Neutrophil (primary cell): ENCODE data around the gene PIM1.

Experiments used
- H3K27ac ChIP-seq: fragments of 200-600 bp; sonication (generic); 2 replicates; pipeline ENCODE4 v1.5.1; 2016; ENCODE audit warnings: mild to moderate bottlenecking, moderate library complexity
- H3K27me3 ChIP-seq: fragments of 200-600 bp; sonication (generic); 2 replicates; pipeline ENCODE4 v1.6.0; 2016; ENCODE audit warnings: mild to moderate bottlenecking
- H3K36me3 ChIP-seq: fragments of 200-600 bp; sonication (generic); 2 replicates; pipeline ENCODE4 v1.5.1; 2017
- H3K4me1 ChIP-seq, 2 experiments: fragments of 200-600 bp in 1 of 2; sonication (generic) in 1 of 2; 1 replicate in 1 of 2; 2 replicates in 1 of 2; pipeline versions ENCODE4 v1.5.1 to v1.6.1; 2013 to 2016; ENCODE audit warnings: low read depth in 1 of 2, low read length in 1 of 2, mild to moderate bottlenecking in 1 of 2, moderate library complexity in 1 of 2; ENCODE audit not compliant: control insufficient read depth in 1 of 2, insufficient read depth in 1 of 2
- H3K4me3 ChIP-seq, 2 experiments: fragments of 200-600 bp in 1 of 2; sonication (generic) in 1 of 2; 1 replicate in 1 of 2; 2 replicates in 1 of 2; pipeline ENCODE4 v1.5.1; 2013 to 2016; ENCODE audit warnings: low read depth in 1 of 2, low read length in 1 of 2, mild to moderate bottlenecking in 1 of 2, moderate library complexity in 1 of 2
- H3K9me3 ChIP-seq: fragments of 200-600 bp; sonication (generic); 2 replicates; pipeline ENCODE4 v1.5.1; 2016
- CTCF ChIP-seq: fragments of 200-600 bp; sonication (generic); IDR thresholded peaks from 2 replicates; pipeline ENCODE4 v1.5.1; 2016; ENCODE audit warnings: antibody characterized with exemption

PIM1 gene

GRCh38 chr6:37202788-37203491, 33.0 kb downstream of the PIM1 start:
- no peak overlapping the region for H3K4me3 ChIP-seq
- no peaks in the 10 kb centered on the region for H3K27me3 ChIP-seq
- H3K36me3 ChIP-seq = no peaks in the 10 kb centered on the region
- no peak overlapping the region for H3K27ac ChIP-seq
- TF ChIP-seq CTCF = no peak
- no peaks in the 10 kb centered on the region for H3K9me3 ChIP-seq
- H3K4me1 ChIP-seq = peaks cover 15 to 19% of the 10 kb centered on the region in 2 experiments

- Histone ChIP-seq H3K9me3 (no peaks in the 10 kb centered on the region), H3K27ac (no peak overlapping the region), H3K36me3 (no peaks in the 10 kb centered on the region), H3K4me1 (peaks cover 19 to 24% of the 10 kb centered on the region in 2 experiments), H3K27me3 (no peaks in the 10 kb centered on the region), H3K4me3 (no peak overlapping the region)
- TF ChIP-seq CTCF = no peak
Observed at GRCh38 chr6:37204014-37204751, 34.2 kb downstream of the PIM1 start.

GRCh38 chr6:37205175-37205996, 35.4 kb downstream of the PIM1 start:
- Histone ChIP-seq H3K4me3 (no peak overlapping the region), H3K36me3 (no peaks in the 10 kb centered on the region), H3K27me3 (no peaks in the 10 kb centered on the region), H3K9me3 (no peaks in the 10 kb centered on the region), H3K27ac (no peak overlapping the region), H3K4me1 (peaks cover 21 to 29% of the 10 kb centered on the region in 2 experiments)
- no peak for TF ChIP-seq CTCF

GRCh38 chr6:37205997-37206340, 36.0 kb downstream of the PIM1 start:
- Histone ChIP-seq H3K4me1 (peaks cover 24 to 33% of the 10 kb centered on the region in 2 experiments), H3K9me3 (no peaks in the 10 kb centered on the region), H3K36me3 (no peaks in the 10 kb centered on the region), H3K27ac (no peak overlapping the region), H3K27me3 (no peaks in the 10 kb centered on the region), H3K4me3 (no peak overlapping the region)
- no peak for TF ChIP-seq CTCF

- no peaks in the 10 kb centered on the region for H3K9me3 ChIP-seq
- H3K36me3 ChIP-seq = no peaks in the 10 kb centered on the region
- peaks cover 24 to 33% of the 10 kb centered on the region in 2 experiments for H3K4me1 ChIP-seq
- TF ChIP-seq CTCF = no peak
- H3K27ac ChIP-seq = no peak overlapping the region
- H3K4me3 ChIP-seq = no peak overlapping the region
- no peaks in the 10 kb centered on the region for H3K27me3 ChIP-seq
Observed at GRCh38 chr6:37206622-37207021, 36.7 kb downstream of the PIM1 start.
